Body of pancreas (tissue), 4 donors: ENCODE results near the gene KBTBD12.

Experiments used
- CTCF ChIP-seq, 7 experiments: fragments of 450-650 bp in 4 of 7; fragments of 200-600 bp in 3 of 7; sonication (generic) in 3 of 7; IDR thresholded peaks; one replicate each; pipeline ENCODE4 v1.5.1; 2016 to 2019; ENCODE audit warnings: antibody characterized with exemption in 7 of 7
- POLR2A ChIP-seq, 3 donors: fragments of 450-650 bp; IDR thresholded peaks; one replicate each; pipeline ENCODE4 v1.6.1; 2016; ENCODE audit warnings: antibody characterized with exemption in 3 of 3, mild to moderate bottlenecking in 2 of 3

GRCh38 chr3:127915115-127915936 is at the start of gene KBTBD12:
- no peak for TF ChIP-seq CTCF (IDR thresholded peaks at IDR 0.05)
- peak; percentile 38 to 72 (median 70) for TF ChIP-seq POLR2A (IDR thresholded peaks at IDR 0.05)
